DND-41 (cell line): ENCODE measurements around the gene GPRC5B.

ENCODE experiments used
- CTCF ChIP-seq: IDR thresholded peaks from 2 replicates; pipeline ENCODE4 v1.5.1; 2012; ENCODE audit warnings: borderline replicate concordance, low read length, moderate library complexity, mild to moderate bottlenecking; ENCODE audit not compliant: poor library complexity, severe bottlenecking; ENCODE audit errors: extremely low read depth
- EZH2 ChIP-seq: IDR thresholded peaks from 3 replicates; pipeline ENCODE4 v1.6.1; 2012; ENCODE audit warnings: borderline replicate concordance, low read depth, mild to moderate bottlenecking, moderate library complexity, low read length, inconsistent platforms; ENCODE audit not compliant: severe bottlenecking

GRCh38 chr16:19823322-19823721 is 61.3 kb downstream of the GPRC5B start:
- TF ChIP-seq CTCF = no peak
- no peak for TF ChIP-seq EZH2
